K562 (cell line): ENCODE data around the gene NPAS1. TPM values are rescaled to one million over a fixed set of nuclear protein-coding genes. Genes with fewer than 3 reads are reported as not detected.

Source experiments
- CREB3L1 ChIP-seq: fragments of 450-650 bp; IDR thresholded peaks from 2 replicates; pipeline ENCODE4 v1.6.1; 2014; ENCODE audit warnings: low read depth, mild to moderate bottlenecking, moderate library complexity, borderline replicate concordance
- EP400 ChIP-seq: fragments of 450-650 bp; IDR thresholded peaks from 2 replicates; pipeline ENCODE4 v1.6.1; 2017; ENCODE audit warnings: antibody characterized with exemption, mild to moderate bottlenecking, moderate library complexity
- MAZ ChIP-seq, 2 experiments: fragments of 450-650 bp in 1 of 2; sonication (generic) in 1 of 2; formaldehyde crosslinking; IDR thresholded peaks in 1 of 2; conservative IDR thresholded peaks in 1 of 2; 2 replicates each; pipeline versions ENCODE4 v1.4.0 to v1.5.0; 2020; ENCODE audit warnings: mild to moderate bottlenecking in 1 of 2, missing genetic modification reagents in 1 of 2
- MYC ChIP-seq, 2 experiments: fragments of 250-450 bp in 1 of 2; sonication (Bioruptor Pico) in 1 of 2; IDR thresholded peaks; 2 replicates each; pipeline versions ENCODE4 v1.5.1 to v1.6.1; 2012 to 2021; ENCODE audit warnings: low read depth in 2 of 2, borderline replicate concordance in 1 of 2, improper control_type of control experiment in 1 of 2, low read length in 1 of 2, mild to moderate bottlenecking in 1 of 2, moderate library complexity in 1 of 2
- PHTF2 ChIP-seq: fragments of 250-450 bp; sonication (Bioruptor Pico); IDR thresholded peaks from 2 replicates; pipeline ENCODE4 v1.5.0; 2021; ENCODE audit warnings: mild to moderate bottlenecking
- RBM39 ChIP-seq: fragments of 200-400 bp; formaldehyde crosslinking; optimal IDR thresholded peaks from 2 replicates; pipeline ENCODE3; 2018; ENCODE audit warnings: low read depth, low read length
- STAT5B ChIP-seq: fragments of 250-450 bp; sonication (Bioruptor Pico); IDR thresholded peaks from 2 replicates; pipeline ENCODE4 v1.8.0; 2021; ENCODE audit warnings: mild to moderate bottlenecking, inconsistent platforms
- TRIM28 ChIP-seq: fragments of 450-650 bp; IDR thresholded peaks from 2 replicates; pipeline ENCODE4 v1.6.1; 2017
- XRCC3 ChIP-seq: fragments of 450-650 bp; IDR thresholded peaks from 2 replicates; pipeline ENCODE4 v1.6.1; 2017; ENCODE audit warnings: mild to moderate bottlenecking, moderate library complexity
- ZNF253 ChIP-seq: fragments of 250-450 bp; sonication (Bioruptor Pico); conservative IDR thresholded peaks from 2 replicates; pipeline ENCODE4 v1.6.1; 2021; ENCODE audit warnings: mild to moderate bottlenecking
- ZNF41 ChIP-seq: fragments of 250-450 bp; sonication (Bioruptor Pico); conservative IDR thresholded peaks from 2 replicates; pipeline ENCODE4 v1.4.0; 2020; ENCODE audit warnings: mild to moderate bottlenecking
- polyA plus RNA-seq, 8 experiments: library from polyadenylated mRNA; depleted of rRNA in 4 of 8; stranded (reverse) in 5 of 8; unstranded in 3 of 8; fragments of >200 nt; fragmentation: Nextera tagmentation in 2 of 8; fragmentation: Illumina TruSeq in 1 of 8; extraction: Ambion mirVana in 2 of 8; extraction: Trizol in 1 of 8; gene quantifications; 2 replicates each; pipeline versions ENCODE4 v1.2.1 to v1.2.3, GENCODE V29; 2011 to 2014; ENCODE audit warnings: inconsistent platforms in 1 of 8, missing spikeins in 1 of 8
- total RNA-seq, 7 experiments: library from RNA; depleted of rRNA in 6 of 7; stranded (reverse); fragments of >200 nt in 6 of 7; fragmentation: Illumina TruSeq in 2 of 7; extraction: Trizol in 2 of 7; gene quantifications; 2 replicates each; pipeline versions ENCODE4 v1.2.1 to v1.2.3, GENCODE V29; 2011 to 2021; ENCODE audit warnings: low replicate concordance in 1 of 7
- TF ChIP-seq, protein P1 (sequence below): fragments of 450-650 bp; IDR thresholded peaks from 2 replicates; pipeline ENCODE4 v1.6.1; 2016
- TF ChIP-seq, protein P2 (sequence below): sonication (generic); formaldehyde crosslinking; IDR thresholded peaks from 2 replicates; pipeline ENCODE4 v1.8.0; 2023; ENCODE audit warnings: missing genetic modification reagents, mild to moderate bottlenecking, borderline replicate concordance
- TF ChIP-seq, protein P3 (sequence below): fragments of 450-650 bp; IDR thresholded peaks from 2 replicates; pipeline ENCODE4 v1.6.1; 2018; ENCODE audit not compliant: partially characterized antibody

Gene NPAS1
- total and polyA plus RNA-seq, 9 of the 15 experiments (the other 6 are each of a cell fraction or from before 2014, with no cell fraction given) = 0.58 to 5.3 (median 2.0) TPM; not detected in 2

GRCh38 chr19:47047763-47048405 lies 28.2 kb downstream of the NPAS1 start (continued):
- TF ChIP-seq RBM39 (no peak), MAZ (CRISPR knock-in tag; conservative IDR thresholded peaks at IDR 0.05 in 1 of 2, IDR thresholded peaks at IDR 0.05 in 1 of 2) (peak in 1 of 2 experiments; percentile 56; a peak in 1 of 4 replicates), MYC (IDR thresholded peaks at IDR 0.05; ENCODE audit: low read depth, low read length) (peak; percentile 39; the same call in 1 of the 2 replicates), MYC (CRISPR knock-in tag; IDR thresholded peaks at IDR 0.05; ENCODE audit: borderline replicate concordance, low read depth) (0 out of 2 replicates have a peak, but pooled peaks have one; percentile 14), STAT5B (no peak), CREB3L1 (no peak), ZNF41 (no peak), ZNF253 (CRISPR knock-in tag) (no peak), XRCC3 (no peak), TRIM28 (no peak), PHTF2 (CRISPR knock-in tag) (no peak), EP400 (peak; percentile 27; the same call in 1 of the 2 replicates)
- TF ChIP-seq, protein P1, sequence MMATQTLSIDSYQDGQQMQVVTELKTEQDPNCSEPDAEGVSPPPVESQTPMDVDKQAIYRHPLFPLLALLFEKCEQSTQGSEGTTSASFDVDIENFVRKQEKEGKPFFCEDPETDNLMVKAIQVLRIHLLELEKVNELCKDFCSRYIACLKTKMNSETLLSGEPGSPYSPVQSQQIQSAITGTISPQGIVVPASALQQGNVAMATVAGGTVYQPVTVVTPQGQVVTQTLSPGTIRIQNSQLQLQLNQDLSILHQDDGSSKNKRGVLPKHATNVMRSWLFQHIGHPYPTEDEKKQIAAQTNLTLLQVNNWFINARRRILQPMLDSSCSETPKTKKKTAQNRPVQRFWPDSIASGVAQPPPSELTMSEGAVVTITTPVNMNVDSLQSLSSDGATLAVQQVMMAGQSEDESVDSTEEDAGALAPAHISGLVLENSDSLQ = peak; percentile 10
- TF ChIP-seq, protein P2, sequence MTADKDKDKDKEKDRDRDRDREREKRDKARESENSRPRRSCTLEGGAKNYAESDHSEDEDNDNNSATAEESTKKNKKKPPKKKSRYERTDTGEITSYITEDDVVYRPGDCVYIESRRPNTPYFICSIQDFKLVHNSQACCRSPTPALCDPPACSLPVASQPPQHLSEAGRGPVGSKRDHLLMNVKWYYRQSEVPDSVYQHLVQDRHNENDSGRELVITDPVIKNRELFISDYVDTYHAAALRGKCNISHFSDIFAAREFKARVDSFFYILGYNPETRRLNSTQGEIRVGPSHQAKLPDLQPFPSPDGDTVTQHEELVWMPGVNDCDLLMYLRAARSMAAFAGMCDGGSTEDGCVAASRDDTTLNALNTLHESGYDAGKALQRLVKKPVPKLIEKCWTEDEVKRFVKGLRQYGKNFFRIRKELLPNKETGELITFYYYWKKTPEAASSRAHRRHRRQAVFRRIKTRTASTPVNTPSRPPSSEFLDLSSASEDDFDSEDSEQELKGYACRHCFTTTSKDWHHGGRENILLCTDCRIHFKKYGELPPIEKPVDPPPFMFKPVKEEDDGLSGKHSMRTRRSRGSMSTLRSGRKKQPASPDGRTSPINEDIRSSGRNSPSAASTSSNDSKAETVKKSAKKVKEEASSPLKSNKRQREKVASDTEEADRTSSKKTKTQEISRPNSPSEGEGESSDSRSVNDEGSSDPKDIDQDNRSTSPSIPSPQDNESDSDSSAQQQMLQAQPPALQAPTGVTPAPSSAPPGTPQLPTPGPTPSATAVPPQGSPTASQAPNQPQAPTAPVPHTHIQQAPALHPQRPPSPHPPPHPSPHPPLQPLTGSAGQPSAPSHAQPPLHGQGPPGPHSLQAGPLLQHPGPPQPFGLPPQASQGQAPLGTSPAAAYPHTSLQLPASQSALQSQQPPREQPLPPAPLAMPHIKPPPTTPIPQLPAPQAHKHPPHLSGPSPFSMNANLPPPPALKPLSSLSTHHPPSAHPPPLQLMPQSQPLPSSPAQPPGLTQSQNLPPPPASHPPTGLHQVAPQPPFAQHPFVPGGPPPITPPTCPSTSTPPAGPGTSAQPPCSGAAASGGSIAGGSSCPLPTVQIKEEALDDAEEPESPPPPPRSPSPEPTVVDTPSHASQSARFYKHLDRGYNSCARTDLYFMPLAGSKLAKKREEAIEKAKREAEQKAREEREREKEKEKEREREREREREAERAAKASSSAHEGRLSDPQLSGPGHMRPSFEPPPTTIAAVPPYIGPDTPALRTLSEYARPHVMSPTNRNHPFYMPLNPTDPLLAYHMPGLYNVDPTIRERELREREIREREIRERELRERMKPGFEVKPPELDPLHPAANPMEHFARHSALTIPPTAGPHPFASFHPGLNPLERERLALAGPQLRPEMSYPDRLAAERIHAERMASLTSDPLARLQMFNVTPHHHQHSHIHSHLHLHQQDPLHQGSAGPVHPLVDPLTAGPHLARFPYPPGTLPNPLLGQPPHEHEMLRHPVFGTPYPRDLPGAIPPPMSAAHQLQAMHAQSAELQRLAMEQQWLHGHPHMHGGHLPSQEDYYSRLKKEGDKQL = no peak
- TF ChIP-seq, protein P3, sequence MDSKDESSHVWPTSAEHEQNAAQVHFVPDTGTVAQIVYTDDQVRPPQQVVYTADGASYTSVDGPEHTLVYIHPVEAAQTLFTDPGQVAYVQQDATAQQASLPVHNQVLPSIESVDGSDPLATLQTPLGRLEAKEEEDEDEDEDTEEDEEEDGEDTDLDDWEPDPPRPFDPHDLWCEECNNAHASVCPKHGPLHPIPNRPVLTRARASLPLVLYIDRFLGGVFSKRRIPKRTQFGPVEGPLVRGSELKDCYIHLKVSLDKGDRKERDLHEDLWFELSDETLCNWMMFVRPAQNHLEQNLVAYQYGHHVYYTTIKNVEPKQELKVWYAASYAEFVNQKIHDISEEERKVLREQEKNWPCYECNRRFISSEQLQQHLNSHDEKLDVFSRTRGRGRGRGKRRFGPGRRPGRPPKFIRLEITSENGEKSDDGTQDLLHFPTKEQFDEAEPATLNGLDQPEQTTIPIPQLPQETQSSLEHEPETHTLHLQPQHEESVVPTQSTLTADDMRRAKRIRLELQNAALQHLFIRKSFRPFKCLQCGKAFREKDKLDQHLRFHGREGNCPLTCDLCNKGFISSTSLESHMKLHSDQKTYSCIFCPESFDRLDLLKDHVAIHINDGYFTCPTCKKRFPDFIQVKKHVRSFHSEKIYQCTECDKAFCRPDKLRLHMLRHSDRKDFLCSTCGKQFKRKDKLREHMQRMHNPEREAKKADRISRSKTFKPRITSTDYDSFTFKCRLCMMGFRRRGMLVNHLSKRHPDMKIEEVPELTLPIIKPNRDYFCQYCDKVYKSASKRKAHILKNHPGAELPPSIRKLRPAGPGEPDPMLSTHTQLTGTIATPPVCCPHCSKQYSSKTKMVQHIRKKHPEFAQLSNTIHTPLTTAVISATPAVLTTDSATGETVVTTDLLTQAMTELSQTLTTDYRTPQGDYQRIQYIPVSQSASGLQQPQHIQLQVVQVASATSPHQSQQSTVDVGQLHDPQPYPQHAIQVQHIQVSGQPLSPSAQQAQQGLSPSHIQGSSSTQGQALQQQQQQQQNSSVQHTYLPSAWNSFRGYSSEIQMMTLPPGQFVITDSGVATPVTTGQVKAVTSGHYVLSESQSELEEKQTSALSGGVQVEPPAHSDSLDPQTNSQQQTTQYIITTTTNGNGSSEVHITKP = peak; percentile 36
